HepG2 (cell line): Measurements from ENCODE around the gene GALR3. TPM values are rescaled to one million over a fixed set of nuclear protein-coding genes. Genes with fewer than 3 reads are reported as not detected.

ENCODE experiments used
- DNMT1 ChIP-seq: sonication (generic); formaldehyde crosslinking; IDR thresholded peaks from 2 replicates; pipeline ENCODE4 v1.5.1; 2020; ENCODE audit warnings: mild to moderate bottlenecking, missing genetic modification reagents
- HNF4G ChIP-seq, 2 experiments: sonication (generic) in 1 of 2; formaldehyde crosslinking in 1 of 2; IDR thresholded peaks; 2 replicates each; pipeline versions ENCODE4 v1.4.0 to v1.6.1; 2011 to 2020; ENCODE audit warnings: borderline replicate concordance in 2 of 2, low read depth in 2 of 2, mild to moderate bottlenecking in 2 of 2, low read length in 1 of 2, missing genetic modification reagents in 1 of 2, moderate library complexity in 1 of 2
- KMT2A ChIP-seq: sonication (generic); formaldehyde crosslinking; IDR thresholded peaks from 2 replicates; pipeline ENCODE4 v1.4.0; 2020; ENCODE audit warnings: missing genetic modification reagents
- MAX ChIP-seq: IDR thresholded peaks from 2 replicates; pipeline ENCODE4 v1.6.1; 2012; ENCODE audit warnings: inconsistent platforms
- NCOR1 ChIP-seq: fragments of 200-600 bp; sonication (generic); IDR thresholded peaks from 2 replicates; pipeline ENCODE4 v1.7.0; 2017; ENCODE audit warnings: antibody characterized with exemption, low read length, borderline replicate concordance
- PHF8 ChIP-seq: sonication (generic); formaldehyde crosslinking; IDR thresholded peaks from 2 replicates; pipeline ENCODE4 v1.5.0; 2020; ENCODE audit warnings: missing genetic modification reagents
- RARA ChIP-seq: IDR thresholded peaks from 2 replicates; pipeline ENCODE4 v1.6.1; 2016; ENCODE audit warnings: missing genetic modification reagents, missing compliant biosample characterization
- TEAD3 ChIP-seq: optimal IDR thresholded peaks from 2 replicates; pipeline ENCODE3; 2016; ENCODE audit warnings: borderline replicate concordance
- TFDP1 ChIP-seq: IDR thresholded peaks from 2 replicates; pipeline ENCODE4 v1.6.1; 2016; ENCODE audit warnings: missing compliant biosample characterization, missing genetic modification reagents, borderline replicate concordance
- ZBTB4 ChIP-seq: sonication (generic); formaldehyde crosslinking; IDR thresholded peaks from 2 replicates; pipeline ENCODE4 v1.4.0; 2020; ENCODE audit warnings: missing genetic modification reagents, mild to moderate bottlenecking, borderline replicate concordance
- ZNF430 ChIP-seq: sonication (generic); formaldehyde crosslinking; IDR thresholded peaks from 2 replicates; pipeline ENCODE4 v1.9.0; 2021; ENCODE audit warnings: mild to moderate bottlenecking, missing genetic modification reagents
- ZNF678 ChIP-seq: sonication (generic); formaldehyde crosslinking; IDR thresholded peaks from 2 replicates; pipeline ENCODE4 v1.4.0; 2020; ENCODE audit warnings: mild to moderate bottlenecking, missing genetic modification reagents
- ZNF691 ChIP-seq: sonication (generic); formaldehyde crosslinking; IDR thresholded peaks from 2 replicates; pipeline ENCODE4 v1.4.0; 2020; ENCODE audit warnings: missing genetic modification reagents, low read depth, mild to moderate bottlenecking, borderline replicate concordance
- ZNF720 ChIP-seq: sonication (generic); formaldehyde crosslinking; IDR thresholded peaks from 2 replicates; pipeline ENCODE4 v1.4.0; 2020; ENCODE audit warnings: missing genetic modification reagents
- ZNF782 ChIP-seq: sonication (generic); formaldehyde crosslinking; IDR thresholded peaks from 2 replicates; pipeline ENCODE4 v1.4.0; 2020; ENCODE audit warnings: missing genetic modification reagents, mild to moderate bottlenecking, borderline replicate concordance
- ZNF878 ChIP-seq: sonication (generic); formaldehyde crosslinking; IDR thresholded peaks from 2 replicates; pipeline ENCODE4 v1.8.1; 2023; ENCODE audit warnings: mild to moderate bottlenecking, missing genetic modification reagents, moderate library complexity
- polyA plus RNA-seq, 8 experiments: library from polyadenylated mRNA; depleted of rRNA in 3 of 8; stranded (reverse) in 7 of 8; unstranded in 1 of 8; fragments of >200 nt; fragmentation: Illumina TruSeq in 4 of 8; extraction: Trizol in 4 of 8; gene quantifications; 2 replicates each; pipeline versions ENCODE4 v1.2.1 to v1.2.3, GENCODE V29; 2011 to 2016; ENCODE audit warnings: low read depth in 4 of 8, missing spikeins in 1 of 8, mixed read lengths in 1 of 8; ENCODE audit not compliant: insufficient read depth in 1 of 8
- total RNA-seq, 5 experiments: library from RNA; depleted of rRNA; stranded (reverse); fragments of >200 nt; fragmentation: Illumina TruSeq; extraction: Trizol; gene quantifications; 2 replicates each; pipeline ENCODE4 v1.2.3, GENCODE V29; 2016; ENCODE audit warnings: low read depth in 1 of 5

The GALR3 gene
- total and polyA plus RNA-seq, 2 of the 13 experiments (the other 11 are each of a cell fraction or from before 2014, with no cell fraction given) = 0.13 TPM; not detected in 1

- TF ChIP-seq ZNF782 (CRISPR knock-in tag) (peak; percentile 85), MAX (peak; percentile 90), ZNF691 (peak; percentile 77; the same call in 1 of the 2 replicates), KMT2A (peak; percentile 79; the same call in 1 of the 2 replicates), ZNF720 (CRISPR knock-in tag) (no peak), ZNF678 (CRISPR knock-in tag) (no peak; the same call in 1 of the 2 replicates), HNF4G (IDR thresholded peaks at IDR 0.05; ENCODE audit: borderline replicate concordance, low read depth, low read length) (peak; percentile 3; the same call in 1 of the 2 replicates), HNF4G (CRISPR knock-in tag; IDR thresholded peaks at IDR 0.05; ENCODE audit: borderline replicate concordance, low read depth) (peak; percentile 64), ZNF430 (CRISPR knock-in tag) (peak; percentile 78; the same call in 1 of the 2 replicates), PHF8 (CRISPR knock-in tag) (peak; percentile 52; the same call in 1 of the 2 replicates), ZBTB4 (peak; percentile 75; the same call in 1 of the 2 replicates), DNMT1 (peak; percentile 47; the same call in 1 of the 2 replicates), TEAD3 (CRISPR knock-in tag) (peak; percentile 70), RARA (peak; percentile 50; the same call in 1 of the 2 replicates), NCOR1 (0 out of 2 replicates have a peak, but pooled peaks have one; percentile 36), ZNF878 (CRISPR knock-in tag) (0 out of 2 replicates have a peak, but pooled peaks have one; percentile 38), TFDP1 (CRISPR knock-in tag) (peak; percentile 76)
Observed at GRCh38 chr22:37807410-37808293, 15.5 kb upstream of the GALR3 start, which contains the start of gene GCAT (continued).
